ENCODE measurements around the gene GALNT2.

Gene GALNT2

DNA sequence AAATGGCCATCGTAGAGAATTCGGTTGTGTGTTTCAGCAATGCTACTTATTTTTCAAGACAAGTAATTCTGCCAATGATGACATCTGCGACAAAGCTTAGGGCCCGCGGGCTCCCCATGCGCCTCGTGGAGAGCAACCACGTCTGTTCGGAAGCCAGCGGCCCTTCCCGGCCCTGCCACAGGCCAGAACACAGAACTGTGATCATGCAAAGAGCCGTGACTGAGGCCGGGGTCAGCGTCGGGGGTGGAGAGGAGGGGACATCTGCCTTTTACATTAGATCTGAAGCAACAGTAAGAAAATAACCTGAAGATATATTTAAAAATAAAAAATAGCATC, 255.4 kb downstream of the GALNT2 start:
- no peak for DNase-seq (ENCODE audit: low spot score)

DNA sequence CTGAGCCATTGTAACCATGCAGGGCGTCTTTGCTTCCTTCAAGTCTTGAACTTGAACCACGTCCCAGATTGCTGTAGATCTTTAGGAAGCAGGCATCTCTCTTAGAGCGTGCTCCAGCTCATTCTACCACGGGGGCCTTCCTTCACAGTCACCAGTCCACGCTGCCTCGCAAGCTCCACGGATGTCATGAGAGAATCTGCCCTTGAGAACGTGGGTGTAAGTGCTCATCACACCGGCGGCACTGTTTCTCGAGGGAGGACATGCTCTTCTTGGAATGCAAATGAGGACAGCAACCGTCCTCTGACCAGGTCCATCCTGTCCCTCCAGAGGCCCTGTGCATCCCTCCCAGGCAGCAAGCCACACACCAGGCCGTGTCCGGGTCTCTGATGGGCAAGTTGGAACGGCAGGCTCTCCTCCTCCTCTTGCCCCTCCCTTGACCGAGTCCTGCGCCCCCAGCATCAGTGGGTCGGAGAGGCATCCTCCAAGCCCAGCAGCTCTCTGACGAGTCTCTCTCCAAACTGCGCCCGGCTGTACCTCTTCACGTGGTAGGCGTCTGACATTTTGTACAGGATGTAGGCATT, 256.0 kb downstream of the GALNT2 start:
- DNase-seq (ENCODE audit: low spot score): no peak

DNA sequence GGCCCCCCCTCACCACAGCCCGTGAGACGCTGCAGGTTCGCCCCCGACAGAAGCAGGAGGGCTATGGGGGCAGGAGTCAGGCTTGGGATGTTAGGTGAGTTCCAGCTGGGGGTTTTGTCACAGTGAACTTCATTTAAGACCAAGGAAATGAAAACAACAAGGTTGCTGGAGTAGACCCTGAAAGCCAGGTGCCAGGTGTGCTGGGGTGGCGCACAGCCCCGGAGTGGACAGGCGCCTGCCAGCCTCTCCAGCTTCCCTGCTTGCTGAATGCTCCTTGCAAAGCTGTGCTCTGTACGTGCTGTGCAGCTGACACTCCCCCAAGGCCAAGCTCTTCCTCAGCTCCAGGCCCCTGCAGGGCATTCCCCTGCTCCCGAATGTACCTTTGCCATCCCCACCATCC, 256.6 kb downstream of the GALNT2 start:
- DNase-seq (ENCODE audit: low spot score): no peak

DNA sequence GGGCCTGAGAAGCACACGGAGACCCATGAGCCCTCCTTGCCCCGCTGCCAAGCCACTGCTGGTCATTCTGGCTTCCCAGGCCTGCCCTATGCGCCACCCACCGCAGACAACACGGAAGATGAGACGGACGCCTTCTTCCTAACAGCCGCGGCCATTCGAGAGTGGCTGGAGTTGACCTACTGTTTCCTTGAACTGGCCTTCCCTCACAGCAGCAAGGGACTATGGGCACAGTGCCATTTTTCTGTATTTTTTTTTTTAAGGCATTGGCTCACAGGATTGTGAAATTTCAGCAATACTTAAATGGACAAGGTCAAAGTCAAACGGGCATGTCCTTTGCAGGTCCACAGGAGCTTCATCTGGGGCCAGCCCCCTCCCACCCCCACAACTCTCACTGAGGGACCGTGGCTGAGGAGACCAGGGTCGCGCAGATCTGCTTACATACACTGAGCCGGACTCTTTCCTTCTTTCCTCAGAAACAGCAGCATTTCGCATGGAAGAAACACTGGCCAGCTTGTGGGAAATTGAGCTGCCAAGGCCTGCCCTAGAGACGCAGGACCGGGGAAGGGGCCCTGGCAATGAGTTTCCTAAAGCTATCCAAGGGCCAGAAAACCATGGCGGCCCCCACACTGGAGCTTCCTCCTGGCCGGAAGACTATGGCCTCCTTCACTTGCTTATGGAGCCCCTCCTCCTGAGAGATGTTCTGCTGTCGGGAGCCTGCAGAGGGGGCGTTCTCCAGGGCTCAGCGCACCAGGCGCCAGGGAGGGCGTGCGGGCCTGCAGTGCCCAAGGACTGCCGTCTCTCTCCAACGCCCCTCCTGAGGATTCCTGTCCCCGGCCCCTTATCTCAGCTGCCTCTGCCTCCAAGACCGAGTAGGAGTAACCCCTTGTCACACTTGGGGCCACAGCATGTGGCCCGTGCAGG, 260.2 kb downstream of the GALNT2 start:
- no peak for DNase-seq (ENCODE audit: low spot score)

DNA sequence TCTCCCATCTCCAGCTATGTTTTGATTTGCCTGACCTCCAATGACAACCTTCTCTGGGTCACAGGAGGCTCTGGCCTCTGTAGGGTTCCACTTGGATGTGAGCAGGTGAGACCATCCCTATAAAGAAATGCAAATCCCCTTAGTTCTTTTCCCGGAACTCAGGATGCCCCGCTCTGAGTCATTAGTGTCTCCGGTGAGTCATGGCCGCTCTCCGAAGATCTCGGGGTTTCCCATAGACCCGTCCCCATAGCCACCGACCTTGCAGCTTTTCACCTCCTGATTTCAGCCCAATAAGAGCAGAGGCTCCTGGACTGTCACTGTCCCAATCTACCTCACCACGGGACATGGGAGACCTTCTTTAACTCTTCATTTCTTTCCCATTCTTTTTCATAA, 260.9 kb downstream of the GALNT2 start:
- DNase-seq (ENCODE audit: low spot score): no peak

DNA sequence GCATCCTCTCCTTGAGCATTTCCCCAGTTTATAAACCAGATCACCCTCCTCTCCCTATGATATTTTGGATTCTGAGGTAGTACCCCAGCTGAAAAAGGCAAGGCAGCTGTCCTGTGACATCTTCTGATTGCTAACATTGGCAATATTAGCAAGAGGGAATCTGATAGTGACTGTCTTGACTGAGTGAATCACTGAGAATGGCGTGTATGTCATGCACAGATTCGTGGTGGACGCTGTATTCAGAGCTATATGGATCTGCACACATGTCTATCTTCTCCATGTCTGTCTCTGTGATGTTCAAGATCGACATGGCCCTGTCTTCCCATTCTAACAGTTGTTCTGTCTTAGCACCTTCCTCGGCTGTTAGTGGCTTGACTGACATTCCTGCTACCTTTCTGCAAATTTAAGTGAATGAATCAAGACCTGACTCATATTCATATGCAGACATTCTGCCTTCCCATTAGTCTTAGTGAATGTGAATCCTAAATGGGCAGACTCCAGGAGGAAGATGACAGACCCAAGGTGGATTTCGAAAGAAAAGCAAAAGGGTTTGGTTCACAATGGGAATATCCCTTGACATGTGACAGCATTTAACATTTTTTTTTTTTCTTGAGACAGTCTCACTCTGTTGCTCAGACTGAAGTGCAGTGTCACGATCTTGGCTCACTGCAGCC, 261.4 kb downstream of the GALNT2 start:
- DNase-seq (ENCODE audit: low spot score): no peak

DNA sequence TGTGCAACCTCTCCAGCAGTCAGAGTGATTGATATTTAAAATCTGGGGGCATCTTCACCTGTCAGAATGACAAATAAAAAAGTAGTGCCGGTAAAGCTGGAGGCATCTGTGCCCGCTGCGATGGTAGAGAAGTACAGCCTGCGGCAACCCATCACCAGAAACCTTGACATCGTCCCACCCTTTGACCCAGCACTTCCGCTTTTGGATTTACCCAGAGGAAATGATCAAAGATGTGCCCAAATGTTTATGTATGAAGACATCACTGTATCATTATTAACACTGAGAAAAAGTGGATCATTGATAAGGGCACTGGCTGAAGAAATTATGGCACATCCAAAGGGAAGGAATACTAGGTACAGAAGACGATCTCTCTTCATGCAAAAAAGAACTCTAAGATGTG, 263.1 kb downstream of the GALNT2 start:
- DNase-seq (ENCODE audit: low spot score): no peak

All from putamen (tissue), 1 donor.